ENCODE results near the gene POLR2A. TPM values are rescaled to one million over a fixed set of nuclear protein-coding genes. Genes with fewer than 3 reads are reported as not detected.
"Not testable (repeated sequence)": the region's sequence is repeated elsewhere in the genome, so short reads cannot be mapped to it uniquely, and the experiment has no call there.

POLR2A gene
- total RNA-seq, 4 donors from 2014 or later, result 57.1 to 99.2 (median 77.1) TPM

DNA sequence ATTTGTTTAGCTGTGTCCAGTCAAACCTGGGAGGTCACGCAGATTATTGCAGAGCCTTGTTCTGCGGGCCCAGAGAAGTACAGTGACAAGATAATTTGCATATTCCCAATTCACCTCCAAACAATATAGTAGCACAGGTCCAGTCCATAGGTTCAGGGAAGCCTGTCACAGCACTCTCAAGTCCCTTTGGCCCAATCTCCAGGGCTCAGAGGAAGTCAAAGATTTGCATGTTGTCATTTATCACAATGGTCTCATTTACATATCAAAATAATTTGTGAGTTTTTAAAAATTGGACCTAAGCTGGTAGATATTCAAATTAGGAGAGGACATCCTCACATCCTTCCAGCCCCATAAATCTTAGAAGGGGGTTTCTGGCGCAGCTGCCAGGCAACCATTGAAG, 16.7 kb upstream of the POLR2A start:
- ATAC-seq (ENCODE audit: low FRiP score) (no peak), DNase-seq (ENCODE audit: low spot score) (no peak)
- no peak for TF ChIP-seq CTCF (IDR thresholded peaks at IDR 0.05)

DNA sequence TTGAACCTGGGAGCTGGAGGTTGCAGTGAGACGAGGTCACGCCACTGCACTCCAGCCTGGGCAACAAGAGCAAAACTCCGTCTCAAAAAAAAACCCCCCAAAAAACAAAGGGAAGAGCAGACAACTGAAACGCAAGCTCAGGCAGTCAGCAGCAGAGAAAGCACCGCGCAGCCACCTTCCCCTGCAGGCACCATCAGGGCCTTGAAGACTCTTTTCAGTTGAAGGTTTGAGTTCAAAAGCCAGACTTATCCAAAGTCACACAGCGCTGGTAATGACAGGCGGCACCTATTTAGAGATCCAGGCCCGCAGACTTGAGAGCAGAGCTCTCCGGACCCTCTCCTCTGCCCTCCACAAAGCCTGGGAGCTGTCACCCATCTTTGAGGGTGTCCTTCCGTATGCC, 15.9 kb upstream of the POLR2A start:
- no peak for TF ChIP-seq CTCF (IDR thresholded peaks at IDR 0.05)
- ATAC-seq (ENCODE audit: low FRiP score), result no peak
- no peak for DNase-seq (ENCODE audit: low spot score)

DNA sequence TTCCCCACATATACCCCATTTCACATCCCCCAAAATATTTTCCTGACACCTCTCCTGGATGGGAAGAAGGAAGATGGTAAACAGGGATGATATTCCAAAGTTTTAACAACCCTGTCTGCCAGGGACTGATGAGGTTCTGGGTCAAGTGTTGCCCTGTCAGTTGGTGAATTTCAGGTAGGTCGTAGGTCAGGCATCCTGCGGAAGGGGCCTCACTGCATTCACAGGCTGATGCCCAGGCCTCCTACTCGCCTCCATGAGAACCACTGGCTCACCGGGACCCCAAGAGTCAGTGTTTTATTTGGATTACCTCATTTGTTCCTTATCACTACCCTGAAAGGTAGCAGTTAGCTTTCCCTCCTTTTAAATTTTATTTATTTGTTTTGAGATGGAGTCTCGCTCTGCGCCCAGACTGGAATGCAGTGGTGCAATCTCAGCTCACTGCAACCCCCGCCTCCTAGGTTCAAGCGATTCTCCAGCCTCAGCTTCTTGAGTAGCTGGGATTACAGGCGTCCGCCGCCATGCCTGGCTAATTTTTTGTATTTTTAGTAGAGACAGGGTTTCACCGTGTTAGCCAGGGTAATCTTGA, 15.3 kb upstream of the POLR2A start:
- no peak for DNase-seq (ENCODE audit: low spot score)
- no peak for ATAC-seq (ENCODE audit: low FRiP score)
- TF ChIP-seq CTCF (IDR thresholded peaks at IDR 0.05), result no peak

GRCh38 chr17:7469843-7470242, 14.3 kb upstream of the POLR2A start:
- DNase-seq (ENCODE audit: low spot score); ATAC-seq (ENCODE audit: low FRiP score): not testable (repeated sequence)

DNA sequence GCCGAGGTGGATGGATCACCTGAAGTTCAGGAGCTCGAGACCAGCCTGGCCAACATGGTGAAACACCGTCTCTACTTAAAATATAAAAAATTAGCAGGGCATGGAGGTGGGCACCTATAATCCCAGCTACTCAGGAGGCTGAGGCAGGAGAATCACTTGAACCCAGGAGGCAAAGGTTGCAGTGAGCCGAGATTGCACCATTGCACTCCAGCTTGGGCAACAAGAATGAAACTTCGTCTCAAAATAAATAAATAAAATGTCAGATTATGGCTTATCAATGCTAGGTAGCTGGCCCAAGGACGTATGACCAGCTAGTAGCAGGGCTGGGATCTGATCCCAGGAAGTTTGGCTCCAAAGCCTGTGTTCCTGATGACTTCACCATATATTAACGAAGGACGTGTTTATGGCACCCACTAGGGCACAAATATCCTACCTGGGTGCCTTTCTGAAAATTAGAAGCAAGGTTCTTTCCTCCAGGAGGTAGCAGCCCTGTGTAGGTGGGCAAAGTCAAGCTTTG, 13.7 kb upstream of the POLR2A start:
- ATAC-seq (ENCODE audit: low FRiP score); DNase-seq (ENCODE audit: low spot score): not testable (repeated sequence)

DNA sequence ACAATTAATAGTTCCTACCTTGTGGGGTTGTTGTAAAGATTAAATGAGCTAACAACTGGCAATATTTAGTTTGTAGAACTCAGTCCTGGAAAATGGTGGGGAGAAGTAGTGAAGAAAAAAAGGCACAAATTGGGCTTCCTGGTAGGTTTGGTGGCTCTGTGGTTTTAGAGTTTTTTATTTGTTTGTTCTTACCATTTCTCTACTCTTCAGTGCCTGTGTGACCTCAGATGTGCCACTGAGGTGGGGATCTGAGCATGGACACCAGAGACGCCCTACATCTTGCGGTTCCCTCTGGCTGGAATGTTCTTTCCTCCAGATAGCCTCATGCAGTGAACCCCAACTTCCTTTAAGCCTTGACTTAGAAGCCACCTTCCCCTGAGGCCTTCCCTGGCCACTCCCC, 12.4 kb upstream of the POLR2A start:
- no peak for ATAC-seq (ENCODE audit: low FRiP score)
- DNase-seq (ENCODE audit: low spot score), result no peak
- TF ChIP-seq CTCF (IDR thresholded peaks at IDR 0.05), result no peak

GRCh38 chr17:7474767-7475166, 9.4 kb upstream of the POLR2A start:
- DNase-seq (ENCODE audit: low spot score); ATAC-seq (ENCODE audit: low FRiP score): not testable (repeated sequence)

DNA sequence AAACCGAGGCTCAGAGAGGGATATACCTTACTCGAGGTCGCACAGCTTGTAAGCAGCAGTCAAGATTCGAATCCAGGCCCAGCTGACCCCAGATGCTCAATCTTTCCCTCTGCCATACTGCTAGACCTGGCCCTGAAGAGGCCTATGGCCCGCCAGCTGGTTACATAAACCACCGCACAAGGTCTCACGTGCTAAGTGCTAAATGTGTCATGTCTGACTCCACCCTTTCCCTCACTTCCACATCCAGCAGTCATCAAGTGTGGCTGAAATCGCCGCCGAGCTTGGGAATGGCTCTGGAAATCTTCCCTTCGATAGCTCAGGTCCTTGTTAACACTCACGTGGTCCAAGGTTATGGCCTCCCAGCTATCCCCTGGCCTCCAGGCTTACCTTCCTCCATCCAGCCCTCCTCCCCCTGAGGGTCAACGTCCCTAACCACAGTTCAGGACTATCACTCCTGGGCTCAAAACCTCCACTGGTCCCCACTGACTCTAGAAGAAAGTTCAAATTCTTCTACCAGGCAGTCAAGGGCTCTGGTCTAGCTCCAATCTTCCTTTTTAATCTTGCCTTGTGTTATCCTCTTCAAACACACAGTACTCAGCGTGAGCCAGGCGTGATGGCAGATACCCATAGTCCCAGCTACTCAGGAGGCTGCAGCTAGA, 8.3 kb upstream of the POLR2A start:
- ATAC-seq (ENCODE audit: low FRiP score) (no peak), DNase-seq (ENCODE audit: low spot score) (no peak)
- TF ChIP-seq CTCF (IDR thresholded peaks at IDR 0.05), result no peak

Data from omental fat pad (tissue), 4 donors.